Body of pancreas (tissue), 4 donors: ENCODE measurements around the gene GLUD1.

Experiments
- CTCF ChIP-seq, 7 experiments: fragments of 450-650 bp in 4 of 7; fragments of 200-600 bp in 3 of 7; sonication (generic) in 3 of 7; IDR thresholded peaks; one replicate each; pipeline ENCODE4 v1.5.1; 2016 to 2019; ENCODE audit warnings: antibody characterized with exemption in 7 of 7
- POLR2A ChIP-seq, 3 donors: fragments of 450-650 bp; IDR thresholded peaks; one replicate each; pipeline ENCODE4 v1.6.1; 2016; ENCODE audit warnings: antibody characterized with exemption in 3 of 3, mild to moderate bottlenecking in 2 of 3

- no peak for TF ChIP-seq CTCF (IDR thresholded peaks at IDR 0.05)
- no peak for TF ChIP-seq POLR2A (IDR thresholded peaks at IDR 0.05)
Measured at GRCh38 chr10:87089746-87090145, 4.9 kb downstream of the GLUD1 start.
